ENCODE measurements around the gene CITED4.
A peak's percentile ranks its signal among the peaks of the same experiment; 100 is the strongest.

CITED4 gene

DNA sequence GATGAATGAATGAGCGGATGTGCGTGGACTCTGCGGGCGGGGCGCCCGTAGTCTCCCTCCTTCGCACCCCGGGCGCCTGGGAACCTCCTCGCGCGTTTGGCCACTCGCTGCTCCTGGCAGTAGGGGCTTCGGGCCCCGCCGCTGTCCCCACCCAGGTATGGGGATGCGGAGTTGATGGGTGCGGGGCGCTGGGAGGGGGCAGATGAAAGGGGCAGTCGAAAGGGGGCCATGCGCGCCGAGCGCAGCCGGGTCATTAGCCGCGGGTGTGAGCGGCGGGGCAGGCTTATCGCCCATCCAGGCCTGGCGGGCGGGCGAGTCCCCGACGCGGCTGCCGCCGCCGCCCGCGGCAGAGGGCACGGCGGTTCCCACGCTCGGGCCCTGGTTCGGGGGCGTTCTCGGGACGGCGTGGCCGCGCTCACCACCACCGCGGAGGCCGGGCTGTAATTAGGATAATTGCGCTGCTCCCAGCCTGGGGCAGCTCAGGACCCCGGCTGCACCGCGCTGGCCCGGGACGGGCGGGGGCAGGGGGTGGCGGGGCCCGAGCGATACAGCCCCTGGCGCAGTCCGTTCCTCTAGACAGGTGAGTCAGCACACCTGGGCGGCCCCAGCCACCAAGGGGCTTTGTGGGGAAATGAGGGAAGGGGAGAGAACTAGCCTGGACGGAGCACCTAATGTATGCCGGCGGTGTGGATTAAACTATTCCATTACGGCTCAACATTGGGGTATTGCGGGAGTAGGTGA, 22.1 kb upstream of the CITED4 start:
- no peak for DNase-seq

DNA sequence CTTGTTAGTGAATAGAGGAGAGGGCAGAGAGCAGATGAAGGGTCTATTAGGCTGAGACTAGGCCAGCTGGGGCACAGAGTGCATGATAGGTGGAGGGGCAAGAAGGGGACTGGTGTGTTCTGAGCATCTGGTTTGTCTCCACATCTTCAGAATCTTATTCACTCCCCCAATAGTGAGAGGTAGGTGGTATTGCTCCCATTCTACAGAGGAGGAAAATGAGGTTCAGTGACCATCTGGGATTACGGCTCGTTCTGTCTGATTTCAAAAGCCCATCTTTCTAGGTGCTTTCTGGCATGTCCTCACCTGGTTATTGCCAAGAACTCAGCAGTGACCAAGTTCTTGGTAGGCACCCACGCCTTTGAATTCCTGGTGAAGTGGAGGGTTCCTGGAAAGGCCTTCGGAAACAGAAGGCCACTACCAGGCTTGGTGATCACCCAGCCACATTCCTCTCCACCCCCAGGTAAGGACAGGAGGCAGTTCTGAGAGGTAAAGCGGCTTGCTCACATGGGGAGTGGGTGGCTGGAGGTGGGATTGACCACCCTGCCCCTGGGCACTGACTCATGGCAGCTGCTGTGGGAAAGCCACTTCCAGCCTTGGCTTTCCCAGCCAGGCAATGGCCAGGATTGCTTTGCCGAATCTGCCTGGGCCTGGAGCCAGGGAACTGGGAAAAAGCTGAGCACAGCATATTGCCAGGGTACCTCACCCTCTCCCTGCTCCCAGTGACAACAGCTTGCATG, 18.8 kb upstream of the CITED4 start:
- DNase-seq, result no peak

DNA sequence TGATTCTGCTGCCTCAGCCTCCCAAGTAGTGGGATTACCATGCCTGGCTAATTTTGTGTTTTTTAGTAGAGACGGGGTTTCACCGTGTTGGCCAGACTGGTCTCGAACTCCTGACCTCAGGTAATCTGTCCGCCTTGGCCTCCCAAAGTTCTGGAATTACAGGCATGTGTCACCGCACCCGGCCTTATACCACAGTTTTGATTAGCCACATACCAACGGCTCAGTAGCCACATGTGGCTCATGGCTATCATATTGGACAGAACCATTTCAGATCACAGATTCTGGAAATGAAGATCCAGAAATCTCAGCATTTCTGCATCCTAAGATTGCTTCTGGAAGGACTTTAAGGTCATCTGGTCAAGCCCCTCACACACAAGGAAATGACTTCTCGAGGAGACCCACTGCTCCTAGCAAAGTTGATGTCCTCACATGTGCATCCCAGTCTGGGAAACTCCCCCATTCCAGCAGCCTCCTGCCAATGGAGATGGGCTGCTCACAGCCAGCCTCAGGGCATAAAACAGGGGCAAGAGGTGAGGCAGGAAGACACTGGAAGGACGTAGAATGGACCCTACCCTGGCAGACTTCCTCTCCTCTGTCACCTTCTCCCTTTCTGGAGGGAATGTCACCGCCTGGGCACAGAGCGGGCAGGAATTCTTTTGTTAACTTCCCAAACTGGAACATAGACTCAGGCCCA, 17.5 kb upstream of the CITED4 start:
- DNase-seq, result no peak

DNA sequence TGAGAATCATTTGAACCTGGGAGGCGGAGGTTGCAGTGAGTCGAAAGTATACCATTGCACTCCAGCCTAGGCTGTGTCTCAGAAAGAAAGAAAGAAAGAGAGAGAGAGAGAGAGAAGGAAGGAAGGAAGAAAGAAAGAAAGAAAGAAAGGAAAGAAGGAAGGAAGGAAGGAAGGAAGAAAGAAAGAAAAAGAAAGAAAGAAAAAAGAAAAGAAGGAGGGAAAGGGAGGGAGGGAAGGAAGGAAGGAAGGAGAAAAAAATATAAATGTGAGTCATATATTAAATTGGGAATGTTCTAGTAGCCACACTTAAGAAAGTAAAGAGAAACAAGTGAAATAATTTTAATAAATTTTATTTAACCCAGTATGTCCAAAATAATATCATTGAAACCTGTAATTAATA, 16.7 kb upstream of the CITED4 start:
- DNase-seq, result no peak

DNA sequence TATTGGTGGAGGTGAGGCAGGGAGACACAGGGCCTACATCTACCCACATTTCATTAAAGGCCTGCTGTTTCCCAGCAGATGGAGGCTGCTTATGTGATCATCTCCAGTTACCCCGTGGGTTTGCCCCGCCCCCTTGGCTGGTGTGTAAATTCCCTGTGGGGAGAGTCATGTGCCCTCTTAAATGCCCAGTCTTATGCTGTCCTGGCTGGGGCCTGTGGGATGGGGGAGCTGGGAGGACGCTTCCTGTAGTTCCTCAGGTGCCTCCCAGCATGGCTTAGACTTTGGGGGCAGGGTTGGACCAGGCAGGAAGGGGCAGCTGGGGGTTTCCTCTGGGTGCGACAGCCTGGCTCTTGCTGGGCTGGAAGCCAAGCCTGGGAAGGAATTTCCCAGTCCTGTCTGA, 15.5 kb upstream of the CITED4 start:
- no peak for DNase-seq

DNA sequence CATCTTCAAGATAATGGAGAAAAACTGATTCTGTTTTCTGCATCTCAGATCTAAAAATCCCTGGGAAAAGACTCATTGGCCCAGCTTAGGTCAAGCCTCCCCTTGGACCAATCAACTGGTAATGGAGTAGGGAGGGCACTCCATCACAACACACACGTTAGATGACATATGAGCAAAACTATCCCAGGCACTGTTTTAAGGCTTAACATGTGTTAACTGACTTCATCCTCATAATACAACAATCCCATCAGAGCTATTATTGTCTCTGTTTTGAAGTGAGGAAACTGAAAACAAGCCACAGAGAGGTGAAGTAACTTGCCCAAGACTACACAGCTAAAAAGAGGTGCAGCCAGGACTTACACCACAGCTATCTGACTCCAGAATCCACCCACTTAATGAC, 14.7 kb upstream of the CITED4 start:
- no peak for DNase-seq

DNA sequence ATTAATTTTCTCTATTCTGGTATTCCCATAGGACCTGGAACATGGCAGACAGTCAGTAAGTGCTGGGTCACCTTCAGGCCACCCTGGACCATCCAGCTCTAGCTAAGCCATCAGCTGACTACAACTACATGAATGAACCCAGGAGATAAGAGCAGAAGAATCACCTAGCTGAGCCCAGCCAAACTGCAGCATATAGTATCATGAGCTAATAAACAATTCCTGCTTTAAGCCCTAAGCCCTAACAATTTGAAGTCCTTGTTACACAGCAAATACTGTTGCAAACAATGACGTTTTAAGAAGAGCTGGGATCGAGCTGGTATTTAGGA, 14.2 kb upstream of the CITED4 start:
- no peak for DNase-seq

DNA sequence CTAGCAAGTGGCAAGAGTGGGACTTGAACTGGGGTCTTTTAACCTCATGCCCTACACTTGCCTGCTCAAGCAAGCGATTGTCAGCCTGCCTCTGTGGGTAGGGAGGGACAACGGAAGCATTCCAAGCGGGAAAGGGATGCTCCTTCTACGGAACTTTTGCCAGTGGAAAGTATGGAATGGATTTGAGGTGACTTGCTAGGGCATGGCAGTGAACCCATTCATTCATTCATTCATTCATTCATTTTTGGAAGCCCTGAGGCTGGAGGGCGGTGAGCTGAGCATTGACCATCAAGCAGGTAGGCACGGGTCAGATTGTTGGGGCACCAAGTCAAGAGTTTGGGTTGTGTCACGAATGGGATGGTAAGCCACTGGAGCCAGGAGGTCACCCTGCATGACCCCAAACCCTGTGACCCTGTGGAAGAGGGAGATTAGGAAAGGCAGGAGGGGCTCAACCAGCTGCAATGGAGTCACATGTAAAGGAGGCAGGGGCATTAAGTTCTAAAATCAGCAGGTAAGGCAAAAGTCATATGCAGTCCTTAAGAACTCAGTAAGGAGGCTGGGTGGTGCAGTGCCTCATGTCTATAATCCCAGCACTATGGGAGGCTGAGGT, 11.8 kb upstream of the CITED4 start:
- no peak for DNase-seq

DNA sequence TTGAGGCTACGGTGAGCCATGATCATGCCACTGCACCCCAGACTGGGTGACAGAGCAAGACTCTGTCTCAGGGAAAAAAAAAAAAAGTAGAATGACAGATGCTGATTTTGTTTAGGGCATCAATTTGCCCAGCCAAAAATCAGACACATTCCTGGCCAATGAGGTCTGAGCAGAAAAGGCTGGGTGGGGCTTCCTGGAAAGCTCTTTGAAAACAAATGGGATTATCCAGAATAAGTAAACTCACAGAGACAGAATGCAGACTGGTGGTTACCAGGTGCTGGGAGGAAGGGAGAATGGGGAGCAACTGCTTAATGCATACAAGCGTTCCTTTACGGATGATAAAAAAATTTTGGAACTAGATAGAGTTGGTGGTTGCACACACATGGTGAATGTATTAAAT, 10.1 kb upstream of the CITED4 start:
- DNase-seq, result no peak

DNA sequence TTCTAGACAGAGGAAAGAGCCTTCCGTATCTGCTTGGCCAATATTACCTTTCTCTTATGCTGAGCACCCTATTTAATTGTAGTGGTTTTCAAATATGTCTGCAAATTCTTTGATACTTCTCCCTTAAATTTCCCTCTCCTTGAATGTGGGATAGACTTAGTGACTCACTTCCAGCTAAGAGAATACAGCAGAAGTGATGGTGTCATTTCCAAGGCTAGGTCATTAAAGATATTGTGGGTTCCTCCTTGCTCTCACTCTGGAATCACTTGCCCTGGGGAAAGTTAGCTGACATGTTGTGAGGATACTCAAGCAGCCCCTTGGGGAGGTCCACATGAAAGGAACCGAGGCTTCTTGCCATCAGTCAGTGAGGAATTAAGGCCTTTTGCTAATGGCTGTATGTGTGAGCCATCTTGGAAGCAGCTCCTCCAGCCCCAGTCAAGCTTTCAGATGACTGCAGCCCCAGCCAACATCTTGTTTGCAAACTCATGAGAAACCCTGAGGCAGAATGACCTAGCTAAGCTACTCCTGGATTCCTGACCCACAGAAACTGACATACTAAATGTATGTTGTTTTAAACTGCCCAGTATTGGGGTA, 8.1 kb upstream of the CITED4 start:
- DNase-seq, result no peak

DNA sequence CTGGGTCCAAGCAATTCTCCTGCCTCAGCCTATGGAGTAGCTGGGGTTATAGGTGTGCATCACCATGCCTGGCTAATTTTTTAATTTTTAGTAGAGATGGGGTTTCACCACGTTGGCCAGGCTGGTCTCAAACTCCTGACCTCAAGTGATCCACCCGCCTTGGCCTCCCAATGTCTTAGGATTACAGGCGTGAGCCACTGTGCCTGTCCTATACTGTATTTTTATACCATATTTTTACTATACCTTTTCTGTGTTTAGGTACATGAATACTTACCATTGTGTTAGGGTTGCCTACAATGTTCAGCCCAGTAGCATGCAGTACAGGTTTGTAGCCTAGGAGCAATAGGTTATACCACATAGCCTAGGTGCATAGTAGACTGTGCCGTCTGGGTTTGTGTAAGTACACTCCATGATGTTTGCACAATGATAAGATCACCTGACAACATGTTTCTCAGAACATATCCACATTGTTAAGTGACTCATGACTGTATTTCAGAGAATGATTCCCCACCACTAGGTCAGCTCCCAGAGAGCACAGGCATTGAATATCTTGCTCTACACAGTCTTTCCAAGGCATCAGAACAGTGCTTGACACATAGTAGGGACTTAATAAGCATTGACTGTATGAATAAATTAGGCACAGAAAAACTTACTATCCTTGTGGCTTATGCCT, 6.0 kb upstream of the CITED4 start:
- DNase-seq, result peak; percentile 79

DNA sequence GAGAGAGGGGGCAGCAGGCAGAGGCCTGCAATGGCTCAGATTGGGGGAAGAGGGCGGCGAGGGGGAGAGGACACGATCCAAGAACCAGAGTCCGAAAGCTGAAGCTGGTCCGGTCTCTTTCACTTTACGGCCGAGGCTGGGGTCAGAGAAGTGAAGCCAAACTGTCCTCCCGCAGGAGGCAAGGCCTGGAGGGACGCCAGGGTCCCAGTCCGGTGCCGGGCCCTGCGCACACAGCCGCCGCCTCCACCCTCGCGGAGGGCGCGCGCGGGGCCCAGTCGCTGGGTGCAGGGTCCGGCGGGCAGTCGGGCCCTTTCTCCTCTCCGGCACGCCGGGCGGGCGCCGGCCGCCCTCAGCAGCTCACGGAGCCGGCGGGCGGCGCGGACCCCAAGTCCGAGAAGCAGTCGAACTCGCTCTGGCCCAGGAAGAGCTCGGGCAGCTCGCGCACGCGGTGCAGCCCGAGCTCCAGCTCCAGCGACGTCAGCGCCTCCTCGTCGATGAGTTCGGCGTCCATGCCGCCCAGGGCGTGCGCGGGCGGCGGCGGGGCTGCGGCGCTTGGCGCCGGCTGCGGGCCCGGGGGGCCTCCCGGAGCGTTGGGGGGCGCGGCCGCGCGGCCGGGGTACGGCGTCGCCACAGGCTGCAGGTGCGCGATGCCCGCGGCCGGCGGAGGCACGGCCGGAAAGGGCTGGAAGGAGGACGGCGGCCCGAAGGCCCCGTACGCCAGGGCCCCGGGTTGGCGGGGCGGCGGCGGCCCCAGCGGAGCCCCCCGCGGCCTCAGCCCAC, 749 bp downstream of the CITED4 start:
- no peak for DNase-seq

DNA sequence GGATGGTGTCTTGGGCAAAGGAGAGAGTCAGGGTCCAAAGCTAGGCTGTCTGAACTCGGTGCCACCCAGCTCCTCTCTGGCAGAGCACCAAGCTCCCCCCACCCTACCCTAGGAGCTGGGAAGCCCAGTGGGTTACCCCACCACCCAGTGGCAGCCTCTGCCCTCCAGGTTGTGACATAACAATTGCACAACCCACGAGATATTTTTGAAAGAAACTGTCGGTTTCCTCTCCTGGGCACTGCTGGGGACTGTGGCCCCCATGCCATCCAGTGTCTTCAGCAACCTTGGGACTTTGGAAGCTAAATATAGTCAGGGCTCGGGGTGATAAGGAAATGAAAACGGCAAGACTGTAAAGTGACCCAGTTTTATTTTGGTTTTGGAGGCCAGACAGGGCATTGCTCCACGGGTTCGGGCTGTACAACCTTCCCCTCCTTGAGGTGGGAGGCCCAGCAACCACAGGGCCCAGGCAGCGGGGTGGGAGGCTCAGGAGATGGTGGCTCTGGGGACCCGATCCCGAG, 1.4 kb downstream of the CITED4 start:
- no peak for DNase-seq

DNA sequence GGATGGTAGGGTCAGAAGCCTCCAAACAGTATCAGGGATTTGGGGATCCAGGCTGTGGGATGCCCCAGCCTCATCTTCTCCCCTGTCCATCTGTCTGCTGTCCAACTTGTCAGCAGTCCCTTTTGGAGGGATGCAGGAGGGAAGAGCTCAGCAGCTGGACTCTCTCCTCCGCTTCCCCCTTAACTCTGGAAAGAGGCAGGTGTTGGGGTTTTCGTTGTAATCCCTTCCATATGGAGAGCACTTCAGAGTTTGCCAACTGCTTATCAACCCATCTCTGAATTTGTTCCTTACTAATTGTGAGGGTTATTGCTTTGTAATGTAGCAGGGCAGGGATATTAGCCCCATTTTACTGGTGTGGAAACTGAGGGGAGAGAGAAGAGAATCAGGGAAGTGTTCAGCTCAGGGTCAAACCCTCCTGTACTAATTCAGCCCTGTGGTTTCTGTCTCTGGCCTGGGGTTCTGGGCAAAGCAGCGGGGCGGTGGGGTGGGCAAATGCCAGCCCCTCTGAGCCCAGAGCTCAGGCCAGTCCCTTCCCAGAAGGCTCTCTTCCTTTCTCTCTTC, 3.2 kb downstream of the CITED4 start:
- no peak for DNase-seq

DNA sequence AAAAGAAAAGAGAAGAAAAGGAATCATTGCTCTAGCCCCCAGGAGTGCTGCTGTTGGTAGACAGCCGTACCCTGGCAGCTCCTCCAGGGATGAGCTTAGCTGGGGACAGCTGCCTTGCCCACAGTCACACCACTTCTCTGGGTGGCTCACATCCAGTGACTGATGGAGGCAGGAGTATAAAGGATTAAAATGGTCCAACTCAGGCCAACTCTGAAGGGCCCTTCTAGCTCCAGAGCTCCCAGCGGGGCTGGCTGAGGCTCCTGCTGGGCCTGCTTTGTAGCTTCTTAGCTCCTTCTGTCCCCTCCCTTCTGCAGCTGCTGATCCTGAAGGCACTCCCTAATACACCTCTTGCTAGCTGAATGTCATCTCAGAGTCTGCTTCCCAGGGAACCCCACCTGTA, 4.4 kb downstream of the CITED4 start:
- no peak for DNase-seq

DNA sequence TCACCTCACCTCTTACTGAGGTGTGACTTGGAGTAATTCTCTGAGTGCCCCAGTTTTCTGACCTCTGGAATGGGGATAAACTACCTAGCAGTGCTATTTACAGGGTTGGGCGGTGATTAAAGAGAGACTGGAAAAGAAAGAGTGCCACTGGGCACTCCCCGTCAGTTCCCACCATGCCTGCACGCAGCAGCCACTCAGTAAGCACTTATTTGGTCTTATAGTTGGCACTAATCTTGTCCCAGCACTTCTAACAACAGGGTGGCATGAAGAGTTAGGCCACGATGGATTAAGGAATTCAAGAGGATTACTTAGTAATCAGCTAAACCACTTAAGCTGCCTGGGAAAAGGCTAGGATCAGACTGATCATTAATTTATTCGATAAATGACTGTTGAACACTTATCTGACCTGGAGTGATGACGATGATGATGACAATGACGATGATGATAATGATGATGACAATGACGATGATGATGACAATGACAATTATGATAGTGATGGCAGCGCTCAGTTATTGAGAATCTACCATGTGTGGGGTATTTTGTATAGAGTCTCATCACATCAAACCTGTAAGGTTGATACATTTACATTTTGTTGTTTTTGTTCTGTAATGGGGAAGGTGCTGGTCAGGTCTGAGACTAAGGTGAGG, 5.4 kb downstream of the CITED4 start:
- no peak for DNase-seq

DNA sequence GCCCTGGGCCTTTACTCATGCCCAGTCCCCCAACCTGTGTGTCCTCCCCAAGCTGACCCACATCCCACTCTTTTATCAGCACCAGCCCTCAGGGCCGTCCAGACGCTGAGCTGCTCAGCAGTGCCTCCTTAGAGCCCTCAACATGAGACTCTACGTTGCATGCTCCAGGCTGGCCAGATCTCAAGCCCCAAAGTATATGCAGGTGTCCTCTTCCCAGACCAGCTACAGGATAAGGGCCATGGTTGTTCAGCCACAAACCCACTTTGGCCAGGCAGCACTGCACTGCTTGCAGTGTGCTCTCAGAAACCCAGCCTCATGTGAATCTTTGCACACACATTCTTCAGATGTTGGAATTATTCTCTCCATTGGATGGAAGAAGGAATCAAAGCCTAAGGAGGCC, 6.0 kb downstream of the CITED4 start:
- no peak for DNase-seq

DNA sequence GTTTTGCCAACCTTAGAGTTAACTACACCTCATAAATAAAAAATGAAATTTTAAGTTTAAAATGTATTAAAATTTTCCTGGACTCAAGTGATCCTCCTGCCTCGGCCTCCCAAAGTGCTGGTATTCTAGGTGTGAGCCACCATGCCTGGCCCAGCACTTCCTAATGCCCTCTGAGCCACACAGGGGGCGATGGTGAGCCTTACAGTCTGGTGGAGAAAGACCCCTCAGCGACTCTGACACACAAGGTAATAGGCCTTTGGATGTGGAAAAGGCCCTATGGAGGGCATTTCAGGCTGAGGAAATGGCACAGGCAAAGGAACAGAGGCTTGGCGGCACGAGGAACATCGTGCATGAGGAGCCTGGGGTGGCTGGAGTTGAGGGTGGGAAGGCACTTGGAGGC, 6.7 kb downstream of the CITED4 start:
- peak; percentile 30 for DNase-seq

DNA sequence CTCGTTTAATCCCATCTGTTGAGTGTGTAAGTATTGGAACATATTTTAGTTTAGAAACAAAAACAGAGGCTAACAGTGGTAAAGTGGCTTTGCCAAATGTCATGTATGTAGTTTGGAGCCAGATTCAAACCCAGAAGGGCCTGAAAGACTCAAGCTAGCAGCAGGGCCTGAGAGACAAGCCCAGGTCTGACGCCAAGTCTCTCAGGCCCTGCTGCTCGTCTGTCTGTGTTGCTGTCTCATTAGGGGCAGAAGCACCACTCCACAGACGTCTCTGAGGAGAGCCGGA, 8.3 kb downstream of the CITED4 start:
- DNase-seq, result no peak

DNA sequence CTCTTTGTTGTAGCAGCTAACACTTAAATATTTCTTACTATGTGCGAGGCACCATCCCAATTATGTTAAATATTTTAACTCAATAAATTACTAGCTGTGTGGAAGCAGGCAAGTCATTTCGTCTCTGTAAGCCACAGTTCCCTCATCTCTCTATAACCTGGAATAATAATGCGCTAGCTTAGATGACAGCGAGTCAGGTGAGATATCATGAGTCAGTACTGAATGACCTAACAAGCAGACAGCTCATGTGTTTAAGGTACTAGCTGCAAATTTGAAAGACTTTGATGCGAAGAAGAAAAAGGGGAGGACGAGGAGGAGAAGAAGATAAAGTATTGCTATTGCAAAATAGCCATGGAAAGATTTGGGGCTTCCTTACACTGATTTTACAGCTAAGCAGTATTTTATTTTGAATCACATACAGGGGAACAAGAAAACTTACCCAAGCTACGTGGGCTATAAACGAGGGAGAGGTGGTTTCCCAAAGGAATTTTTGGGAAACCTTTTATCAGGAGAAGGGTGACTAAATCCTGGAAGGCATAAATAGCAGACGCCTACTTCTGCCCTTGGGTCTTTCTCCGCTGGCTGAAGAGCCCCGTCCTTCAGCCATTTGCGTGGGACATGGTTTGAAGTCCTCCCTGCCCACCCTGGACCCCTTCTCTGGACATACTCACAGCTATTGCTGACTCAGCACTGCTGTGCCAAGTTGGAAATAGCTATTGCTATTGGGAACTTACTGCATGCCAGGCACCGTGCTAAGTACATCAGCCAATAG, 8.9 kb downstream of the CITED4 start:
- DNase-seq, result no peak

Measured in OCI-M1 (cell line).